Measurements from ENCODE around the gene MEIKIN.

- TF ChIP-seq, protein P1, sequence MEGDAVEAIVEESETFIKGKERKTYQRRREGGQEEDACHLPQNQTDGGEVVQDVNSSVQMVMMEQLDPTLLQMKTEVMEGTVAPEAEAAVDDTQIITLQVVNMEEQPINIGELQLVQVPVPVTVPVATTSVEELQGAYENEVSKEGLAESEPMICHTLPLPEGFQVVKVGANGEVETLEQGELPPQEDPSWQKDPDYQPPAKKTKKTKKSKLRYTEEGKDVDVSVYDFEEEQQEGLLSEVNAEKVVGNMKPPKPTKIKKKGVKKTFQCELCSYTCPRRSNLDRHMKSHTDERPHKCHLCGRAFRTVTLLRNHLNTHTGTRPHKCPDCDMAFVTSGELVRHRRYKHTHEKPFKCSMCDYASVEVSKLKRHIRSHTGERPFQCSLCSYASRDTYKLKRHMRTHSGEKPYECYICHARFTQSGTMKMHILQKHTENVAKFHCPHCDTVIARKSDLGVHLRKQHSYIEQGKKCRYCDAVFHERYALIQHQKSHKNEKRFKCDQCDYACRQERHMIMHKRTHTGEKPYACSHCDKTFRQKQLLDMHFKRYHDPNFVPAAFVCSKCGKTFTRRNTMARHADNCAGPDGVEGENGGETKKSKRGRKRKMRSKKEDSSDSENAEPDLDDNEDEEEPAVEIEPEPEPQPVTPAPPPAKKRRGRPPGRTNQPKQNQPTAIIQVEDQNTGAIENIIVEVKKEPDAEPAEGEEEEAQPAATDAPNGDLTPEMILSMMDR (IDR thresholded peaks at IDR 0.05) = no peak
- TF ChIP-seq POLR2A (IDR thresholded peaks at IDR 0.05) = no peak
These were observed 27.7 kb upstream of the MEIKIN start for GRCh38 chr5:131973089-131973712.
